PC-3 (cell line): ENCODE results near the gene HP1BP3. TPM values are rescaled to one million over a fixed set of nuclear protein-coding genes. Genes with fewer than 3 reads are reported as not detected.

Experiments used
- ATAC-seq: fragments of 200-7000 bp; cut with Tn5 transposase; 2 replicates; pipeline ENCODE4 v1.9.1; 2020; ENCODE audit warnings: mild to moderate bottlenecking, moderate library complexity
- BruUV-seq: library from RNA; stranded (reverse); fragments of 400-500 nt; replicated peaks from 2 replicates; lab custom pipeline; 2021; lab: Mats Ljungman, UMichigan
- CTCF ChIA-PET: fragments of 300-600 bp; sonication (Branson Sonifier 250); formaldehyde crosslinking; loops from one replicate; lab custom pipeline; 2022; ENCODE audit warnings: antibody characterized with exemption; lab: Charles Lee
- POLR2A ChIA-PET: fragments of 300-600 bp; sonication (Branson Sonifier 250); formaldehyde crosslinking; loops from one replicate; lab custom pipeline; 2022; ENCODE audit warnings: antibody characterized with exemption; ENCODE audit not compliant: unreplicated experiment; lab: Charles Lee
- DNase-seq: peaks from one replicate; pipeline ENCODE4 v3.0.0-alpha.2; 2015
- H2AFZ ChIP-seq: fragments of 300-600 bp; sonication (generic); 2 replicates; pipeline ENCODE4 v1.6.0; 2016; ENCODE audit warnings: antibody characterized with exemption, low read length
- H3F3A ChIP-seq: fragments of 300-600 bp; sonication (generic); one replicate; pipeline ENCODE4 v1.6.0; 2017; ENCODE audit warnings: antibody characterized with exemption, low read length, control low read depth, mild to moderate bottlenecking; ENCODE audit not compliant: unreplicated experiment
- H3K27ac ChIP-seq: fragments of 300-600 bp; sonication (generic); 2 replicates; pipeline ENCODE4 v1.5.1; 2016; ENCODE audit warnings: mild to moderate bottlenecking, low read length
- H3K27me3 ChIP-seq: fragments of 300-600 bp; sonication (generic); 2 replicates; pipeline ENCODE4 v1.6.1; 2016; ENCODE audit warnings: low read length, mixed read lengths
- H3K36me3 ChIP-seq: fragments of 300-600 bp; sonication (generic); 2 replicates; pipeline ENCODE4 v1.6.1; 2016; ENCODE audit warnings: low read depth, mixed run types, low read length, mixed read lengths
- H3K4me1 ChIP-seq: fragments of 300-600 bp; sonication (generic); 2 replicates; pipeline ENCODE4 v1.5.1; 2016; ENCODE audit warnings: low read length; ENCODE audit not compliant: insufficient read depth
- H3K4me2 ChIP-seq: fragments of 300-600 bp; sonication (generic); 2 replicates; pipeline ENCODE4 v1.6.0; 2016; ENCODE audit warnings: low read length
- H3K4me3 ChIP-seq: fragments of 300-600 bp; sonication (generic); 2 replicates; pipeline ENCODE4 v1.5.1; 2016; ENCODE audit warnings: mild to moderate bottlenecking, low read length, mixed read lengths
- H3K79me2 ChIP-seq: fragments of 300-600 bp; sonication (generic); 2 replicates; pipeline ENCODE4 v1.6.1; 2017; ENCODE audit warnings: low read length, mixed read lengths
- H3K9ac ChIP-seq: fragments of 300-600 bp; sonication (generic); 2 replicates; pipeline ENCODE4 v1.6.0; 2016; ENCODE audit warnings: mild to moderate bottlenecking, low read length
- H3K9me2 ChIP-seq: fragments of 300-600 bp; sonication (generic); replicated peaks from 2 replicates; pipeline ENCODE4 v1.6.1; 2016; ENCODE audit warnings: mixed run types, low read length, mixed read lengths
- H3K9me3 ChIP-seq: fragments of 300-600 bp; sonication (generic); 2 replicates; pipeline ENCODE4 v1.6.1; 2016; ENCODE audit warnings: low read length, mixed read lengths
- H4K20me1 ChIP-seq: fragments of 300-600 bp; sonication (generic); 2 replicates; pipeline ENCODE4 v1.6.1; 2016; ENCODE audit warnings: low read length, mixed read lengths
- CTCF ChIP-seq: fragments of 300-600 bp; sonication (generic); conservative IDR thresholded peaks from 2 replicates; pipeline ENCODE4 v1.5.1; 2017; ENCODE audit warnings: antibody characterized with exemption, low read depth, mild to moderate bottlenecking, low read length
- EZH2 ChIP-seq: fragments of 300-600 bp; sonication (generic); IDR thresholded peaks from one replicate; pipeline ENCODE4 v1.6.1; 2017; ENCODE audit warnings: antibody characterized with exemption, mild to moderate bottlenecking, low read length; ENCODE audit not compliant: unreplicated experiment
- EZH2phosphoT487 ChIP-seq: fragments of 300-600 bp; sonication (generic); IDR thresholded peaks from 2 replicates; pipeline ENCODE4 v1.6.1; 2018; ENCODE audit warnings: mild to moderate bottlenecking, antibody characterized with exemption, low read length, borderline replicate concordance
- intact Hi-C: fragments of 100-400 bp; cut with micrococcal nuclease; formaldehyde crosslinking; loops from 2 replicates; pipeline ENCODE4 v1.9.0; 2023
- total RNA-seq: library from RNA; depleted of rRNA; stranded (reverse); fragments of >200 nt; gene quantifications from 2 replicates; pipeline ENCODE4 v1.2.3, GENCODE V29; 2014

Gene HP1BP3
- total RNA-seq, 1 experiment from 2014 or later = 243 TPM

- CTCF ChIA-PET = no interaction called here
- Histone ChIP-seq H3K36me3 (no peaks in the 10 kb centered on the region), H3K4me1 (peaks cover 22% of the 10 kb centered on the region), H2AFZ (no peak overlapping the region), H3F3A (peaks cover 4% of the 10 kb centered on the region), H3K9me2 (no peaks in the 10 kb centered on the region), H3K9me3 (no peaks in the 10 kb centered on the region), H3K4me3 (no peak overlapping the region), H3K9ac (no peak overlapping the region), H4K20me1 (no peaks in the 10 kb centered on the region), H3K27ac (no peak overlapping the region), H3K4me2 (no peak overlapping the region), H3K79me2 (no peaks in the 10 kb centered on the region), H3K27me3 (no peaks in the 10 kb centered on the region)
- DNase-seq = no peak
- ATAC-seq = no peak
- intact Hi-C loops = no loop called here
- BruUV-seq = no TSS peak
- POLR2A ChIA-PET = no interaction called here
- TF ChIP-seq EZH2phosphoT487 (no peak), EZH2 (no peak), CTCF (no peak)
Measured at GRCh38 chr1:20730690-20731056, 56.4 kb downstream of the HP1BP3 start.

- POLR2A ChIA-PET = no interaction called here
Measured at GRCh38 chr1:20729990-20730689, 57.0 kb downstream of the HP1BP3 start.

More at GRCh38 chr1:20729990-20730689, 57.0 kb downstream of the HP1BP3 start:
- Histone ChIP-seq H3K79me2 (no peaks in the 10 kb centered on the region), H3K4me3 (no peak overlapping the region), H4K20me1 (no peaks in the 10 kb centered on the region), H3K9me3 (no peaks in the 10 kb centered on the region), H3K36me3 (no peaks in the 10 kb centered on the region), H2AFZ (no peak overlapping the region), H3K4me1 (peaks cover 24% of the 10 kb centered on the region), H3K4me2 (no peak overlapping the region), H3K9ac (no peak overlapping the region), H3K27me3 (no peaks in the 10 kb centered on the region), H3K27ac (no peak overlapping the region), H3K9me2 (no peaks in the 10 kb centered on the region), H3F3A (peaks cover 4% of the 10 kb centered on the region)
- BruUV-seq = no TSS peak
- DNase-seq (no peak), ATAC-seq (no peak)
- TF ChIP-seq EZH2phosphoT487 (no peak), CTCF (no peak), EZH2 (no peak)
- intact Hi-C loops = no loop called here
- CTCF ChIA-PET = no interaction called here
